ENCODE results near the gene SKIL.

SKIL gene

GRCh38 chr3:170405101-170405500, 47.6 kb downstream of the SKIL start:
- no peak for DNase-seq (ENCODE audit: low read depth)

GRCh38 chr3:170410428-170411029, 53.0 kb downstream of the SKIL start:
- no peak for DNase-seq (ENCODE audit: low read depth)

- DNase-seq (ENCODE audit: low read depth): no peak
Observed at GRCh38 chr3:170413291-170413690, 55.8 kb downstream of the SKIL start.

- DNase-seq (ENCODE audit: low read depth): no peak
Observed at GRCh38 chr3:170414202-170414663, 56.7 kb downstream of the SKIL start.

GRCh38 chr3:170417090-170417489, 59.6 kb downstream of the SKIL start:
- DNase-seq (ENCODE audit: low read depth): no peak

- no peak for DNase-seq (ENCODE audit: low read depth)
Observed at GRCh38 chr3:170418422-170419398, 61.2 kb downstream of the SKIL start, which contains the start of gene CLDN11. Gene CLDN11, plus strand, starts transcription at chr3:170418868. Its CDS starts 199 bp downstream, at chr3:170419067.

- no peak for DNase-seq (ENCODE audit: low read depth)
Observed at GRCh38 chr3:170419557-170420087, 62.1 kb downstream of the SKIL start.

GRCh38 chr3:170420307-170420821, 62.8 kb downstream of the SKIL start:
- DNase-seq (ENCODE audit: low read depth): no peak

- DNase-seq (ENCODE audit: low read depth): no peak
Observed at GRCh38 chr3:170421111-170421641, 63.7 kb downstream of the SKIL start.

- DNase-seq (ENCODE audit: low read depth): no peak
Observed at GRCh38 chr3:170421758-170422157, 64.2 kb downstream of the SKIL start.

- DNase-seq (ENCODE audit: low read depth): no peak
Observed at GRCh38 chr3:170423001-170423615, 65.6 kb downstream of the SKIL start.

GRCh38 chr3:170424879-170425278, 67.4 kb downstream of the SKIL start:
- DNase-seq (ENCODE audit: low read depth): no peak

- no peak for DNase-seq (ENCODE audit: low read depth)
Observed at GRCh38 chr3:170425491-170426239, 68.2 kb downstream of the SKIL start.

GRCh38 chr3:170426240-170426797, 68.8 kb downstream of the SKIL start:
- no peak for DNase-seq (ENCODE audit: low read depth)

- DNase-seq (ENCODE audit: low read depth): no peak
Observed at GRCh38 chr3:170428095-170428494, 70.6 kb downstream of the SKIL start.

- DNase-seq (ENCODE audit: low read depth): no peak
Observed at GRCh38 chr3:170429050-170429449, 71.5 kb downstream of the SKIL start.

GRCh38 chr3:170431054-170431453, 73.5 kb downstream of the SKIL start:
- no peak for DNase-seq (ENCODE audit: low read depth)

- DNase-seq (ENCODE audit: low read depth): no peak
Observed at GRCh38 chr3:170432416-170432815, 74.9 kb downstream of the SKIL start.

GRCh38 chr3:170436697-170437096, 79.2 kb downstream of the SKIL start:
- DNase-seq (ENCODE audit: low read depth): no peak

GRCh38 chr3:170437176-170437575, 79.7 kb downstream of the SKIL start:
- DNase-seq (ENCODE audit: low read depth): no peak
